SK-N-SH (cell line): ENCODE measurements around the gene PLEKHG5. TPM values are rescaled to one million over a fixed set of nuclear protein-coding genes. Genes with fewer than 3 reads are reported as not detected.

Experiments used
- CTCF ChIA-PET: fragments of 300-600, 350-600 bp; formaldehyde crosslinking; extraction: SDS; loops from one replicate; lab custom pipeline; 2021; lab: Yijun Ruan, JAX
- POLR2A ChIA-PET: fragments of 350-600 bp; sonication (Branson Sonifier 250); formaldehyde crosslinking; extraction: SDS; loops from one replicate; lab custom pipeline; 2020; ENCODE audit warnings: antibody characterized with exemption, inconsistent platforms; lab: Yijun Ruan, JAX
- DNase-seq: peaks from one replicate; pipeline ENCODE4 v3.0.0; 2012
- H2AFZ ChIP-seq: fragments of 200-600 bp; sonication (generic); 2 replicates; pipeline ENCODE4 v1.8.1; 2016; ENCODE audit warnings: antibody characterized with exemption, mild to moderate bottlenecking, low read depth
- H3F3A ChIP-seq: fragments of 200-600 bp; sonication (generic); replicated peaks from 2 replicates; pipeline ENCODE3; 2016; ENCODE audit warnings: antibody characterized with exemption, mild to moderate bottlenecking; ENCODE audit not compliant: insufficient read depth
- H3K27ac ChIP-seq, 2 experiments: fragments of 200-500 bp in 1 of 2; fragments of 200-600 bp in 1 of 2; sonication (Bioruptor generic) in 1 of 2; sonication (generic), shearing (Covaris generic) in 1 of 2; 2 replicates each; pipeline versions ENCODE4 v1.5.1 to v1.6.1; 2014 to 2016; ENCODE audit warnings: low read depth in 2 of 2, inconsistent platforms in 1 of 2, low read length in 1 of 2, mild to moderate bottlenecking in 1 of 2, mixed read lengths in 1 of 2
- H3K27me3 ChIP-seq: fragments of 200-600 bp; sonication (generic), shearing (Covaris generic); 2 replicates; pipeline ENCODE4 v1.6.1; 2016; ENCODE audit warnings: mixed run types; ENCODE audit not compliant: insufficient read depth
- H3K36me3 ChIP-seq, 2 experiments: fragments of 200-500 bp in 1 of 2; fragments of 200-600 bp in 1 of 2; sonication (Bioruptor generic) in 1 of 2; sonication (generic) in 1 of 2; replicated peaks in 1 of 2; 2 replicates each; pipeline versions ENCODE3 to v1.5.1; 2014 to 2016; ENCODE audit warnings: low read length in 1 of 2, mild to moderate bottlenecking in 1 of 2; ENCODE audit not compliant: insufficient read depth in 2 of 2, control insufficient read depth in 1 of 2
- H3K4me1 ChIP-seq, 2 experiments: fragments of 200-500 bp in 1 of 2; fragments of 200-600 bp in 1 of 2; sonication (Bioruptor generic) in 1 of 2; sonication (generic), shearing (Covaris generic) in 1 of 2; 2 replicates each; pipeline versions ENCODE4 v1.5.1 to v1.6.1; 2014 to 2016; ENCODE audit warnings: low read depth in 1 of 2, low read length in 1 of 2, mixed run types in 1 of 2; ENCODE audit not compliant: insufficient read depth in 2 of 2, control insufficient read depth in 1 of 2
- H3K4me2 ChIP-seq: fragments of 200-600 bp; sonication (generic), shearing (Covaris generic); 2 replicates; pipeline ENCODE4 v1.6.1; 2017; ENCODE audit warnings: mixed run types
- H3K4me3 ChIP-seq, 2 experiments: fragments of 200-500 bp in 1 of 2; fragments of 200-600 bp in 1 of 2; sonication (Bioruptor generic) in 1 of 2; sonication (generic), shearing (Covaris generic) in 1 of 2; 2 replicates each; pipeline versions ENCODE4 v1.5.1 to v1.8.1; 2014 to 2016; ENCODE audit warnings: low read depth in 2 of 2, inconsistent platforms in 1 of 2, low read length in 1 of 2, mild to moderate bottlenecking in 1 of 2, mixed read lengths in 1 of 2, moderate library complexity in 1 of 2
- H3K79me2 ChIP-seq: fragments of 200-600 bp; sonication (generic); 2 replicates; pipeline ENCODE4 v1.8.1; 2017; ENCODE audit warnings: mild to moderate bottlenecking; ENCODE audit not compliant: insufficient read depth
- H3K9ac ChIP-seq: fragments of 200-600 bp; sonication (generic); 2 replicates; pipeline ENCODE4 v1.6.1; 2017; ENCODE audit warnings: mixed run types
- H3K9me2 ChIP-seq: fragments of 200-600 bp; sonication (generic); 2 replicates; pipeline ENCODE4 v1.6.1; 2017; ENCODE audit warnings: mixed run types
- H3K9me3 ChIP-seq: fragments of 200-600 bp; sonication (generic); 2 replicates; pipeline ENCODE4 v1.6.1; 2017; ENCODE audit warnings: mixed run types, mild to moderate bottlenecking, moderate library complexity
- H4K20me1 ChIP-seq: fragments of 200-600 bp; sonication (generic); 2 replicates; pipeline ENCODE4 v1.6.1; 2017; ENCODE audit warnings: mild to moderate bottlenecking, mixed run types; ENCODE audit not compliant: insufficient read depth
- CHD2 ChIP-seq: fragments of 150-350 bp; IDR thresholded peaks from 2 replicates; pipeline ENCODE4 v1.6.1; 2018; ENCODE audit warnings: low read length; ENCODE audit not compliant: partially characterized antibody
- CTCF ChIP-seq: fragments of 200-600 bp; sonication (generic); IDR thresholded peaks from 2 replicates; pipeline ENCODE4 v1.6.1; 2017; ENCODE audit warnings: antibody characterized with exemption, mild to moderate bottlenecking, moderate library complexity
- EP300 ChIP-seq, 2 experiments: IDR thresholded peaks; 2 replicates each; pipeline versions ENCODE4 v1.4.0 to v1.6.1; 2012; ENCODE audit warnings: borderline replicate concordance in 1 of 2, low read depth in 1 of 2, low read length in 1 of 2
- EZH2phosphoT487 ChIP-seq: fragments of 200-600 bp; sonication (generic); IDR thresholded peaks from 2 replicates; pipeline ENCODE4 v1.6.1; 2017; ENCODE audit warnings: low read depth, mixed run types, mild to moderate bottlenecking, antibody characterized with exemption, moderate library complexity, borderline replicate concordance
- FOSL2 ChIP-seq: IDR thresholded peaks from 2 replicates; pipeline ENCODE4 v1.4.0; 2012; ENCODE audit warnings: low read depth, mild to moderate bottlenecking, moderate library complexity, borderline replicate concordance
- FOXJ3 ChIP-seq: sonication (generic); formaldehyde crosslinking; IDR thresholded peaks from 2 replicates; pipeline ENCODE4 v1.5.1; 2020; ENCODE audit warnings: mild to moderate bottlenecking, missing genetic modification reagents
- GABPA ChIP-seq: IDR thresholded peaks from 2 replicates; pipeline ENCODE4 v1.4.0; 2012; ENCODE audit warnings: low read depth, mild to moderate bottlenecking
- MXI1 ChIP-seq: IDR thresholded peaks from 2 replicates; pipeline ENCODE4 v1.6.1; 2012; ENCODE audit warnings: mild to moderate bottlenecking, low read depth, low read length, improper control_type of control experiment
- NFIC ChIP-seq: IDR thresholded peaks from 2 replicates; pipeline ENCODE4 v1.4.0; 2012; ENCODE audit warnings: borderline replicate concordance
- NRF1 ChIP-seq: IDR thresholded peaks from 2 replicates; pipeline ENCODE4 v1.6.1; 2012; ENCODE audit warnings: low read depth, mild to moderate bottlenecking, low read length
- POLR2AphosphoS5 ChIP-seq: IDR thresholded peaks from 2 replicates; pipeline ENCODE4 v1.6.1; 2012; ENCODE audit warnings: low read depth, low read length
- SIN3A ChIP-seq: IDR thresholded peaks from 2 replicates; pipeline ENCODE4 v1.6.1; 2012; ENCODE audit warnings: low read depth, mild to moderate bottlenecking, low read length, moderate library complexity, borderline replicate concordance
- TCF12 ChIP-seq: IDR thresholded peaks from 2 replicates; pipeline ENCODE4 v1.4.0; 2012
- USF2 ChIP-seq: fragments of 150-350 bp; IDR thresholded peaks from 2 replicates; pipeline ENCODE4 v1.6.1; 2017; ENCODE audit warnings: antibody characterized with exemption, low read length, low read depth, borderline replicate concordance
- YY1 ChIP-seq: IDR thresholded peaks from 2 replicates; pipeline ENCODE4 v1.4.0; 2012; ENCODE audit warnings: low read depth, mild to moderate bottlenecking
- WGBS: methylation state at CpG from one replicate; pipeline ENCODE4 v1.1.6; 2017; ENCODE audit warnings: low lambda C conversion rate; 5-methylcytosine and 5-hydroxymethylcytosine counted together
- polyA plus RNA-seq, 3 experiments: library from polyadenylated mRNA; depleted of rRNA; stranded (reverse); fragments of >200 nt; gene quantifications; 2 replicates each; pipeline ENCODE4 v1.2.3, GENCODE V29; 2012
- TF ChIP-seq, protein P1 (sequence below): IDR thresholded peaks from 2 replicates; pipeline ENCODE4; 2012
- TF ChIP-seq, protein P2 (sequence below): IDR thresholded peaks from 2 replicates; pipeline ENCODE4 v1.4.0; 2012; ENCODE audit warnings: low read depth
- TF ChIP-seq, protein P3 (sequence below): IDR thresholded peaks from 2 replicates; pipeline ENCODE4 v1.4.0; 2012; ENCODE audit warnings: low read depth, borderline replicate concordance

The PLEKHG5 gene
- polyA plus RNA-seq, 1 of the 3 experiments (the other 2 are of a cell fraction) = 14.9 TPM

DNA sequence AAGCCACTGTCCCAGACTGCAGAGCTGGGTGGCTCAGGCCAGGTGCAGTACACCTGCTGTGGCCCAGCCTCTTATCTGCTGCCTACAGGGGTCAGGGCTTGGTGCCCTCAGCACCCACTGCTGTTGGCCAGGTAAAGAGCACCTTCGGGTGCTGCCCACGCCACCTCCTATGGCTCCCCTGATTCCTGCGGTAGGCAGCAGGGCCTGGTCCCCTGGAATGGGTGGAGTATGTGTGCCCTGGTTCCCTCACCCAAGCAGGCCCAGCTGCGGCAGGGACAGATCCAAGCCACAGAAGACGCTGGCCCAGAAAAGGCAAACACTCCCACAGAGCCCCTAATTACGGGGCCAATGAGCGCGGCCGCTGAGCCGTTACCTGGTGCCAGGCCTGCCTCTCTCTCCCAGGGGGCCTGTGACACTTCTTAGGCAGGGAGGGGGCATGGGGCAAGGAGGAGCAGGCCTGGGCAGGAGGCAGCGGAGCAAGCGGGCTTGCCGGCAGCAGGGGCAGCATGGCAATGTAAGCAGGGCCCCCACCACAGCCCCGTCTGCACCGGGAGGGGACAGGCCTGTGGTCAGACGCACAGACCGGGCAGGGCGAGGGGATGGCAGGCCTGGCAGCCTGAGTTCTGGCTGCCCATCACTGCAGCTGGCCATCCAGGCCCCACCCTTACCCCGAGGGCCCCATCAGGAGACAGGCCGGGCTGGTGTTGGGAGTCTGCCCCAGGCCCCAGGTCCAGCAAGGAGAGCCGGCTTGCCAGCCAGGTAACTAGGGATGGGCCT, 47.9 kb downstream of the PLEKHG5 start:
- TF ChIP-seq FOXJ3 (CRISPR knock-in tag) = no peak
- TF ChIP-seq MXI1 = no peak
- no peak for TF ChIP-seq USF2
- TF ChIP-seq YY1 = no peak
- TF ChIP-seq POLR2AphosphoS5 = no peak
- no peak for TF ChIP-seq NRF1
- TF ChIP-seq TCF12 = no peak
- no peak for TF ChIP-seq NFIC
- TF ChIP-seq, protein P1, sequence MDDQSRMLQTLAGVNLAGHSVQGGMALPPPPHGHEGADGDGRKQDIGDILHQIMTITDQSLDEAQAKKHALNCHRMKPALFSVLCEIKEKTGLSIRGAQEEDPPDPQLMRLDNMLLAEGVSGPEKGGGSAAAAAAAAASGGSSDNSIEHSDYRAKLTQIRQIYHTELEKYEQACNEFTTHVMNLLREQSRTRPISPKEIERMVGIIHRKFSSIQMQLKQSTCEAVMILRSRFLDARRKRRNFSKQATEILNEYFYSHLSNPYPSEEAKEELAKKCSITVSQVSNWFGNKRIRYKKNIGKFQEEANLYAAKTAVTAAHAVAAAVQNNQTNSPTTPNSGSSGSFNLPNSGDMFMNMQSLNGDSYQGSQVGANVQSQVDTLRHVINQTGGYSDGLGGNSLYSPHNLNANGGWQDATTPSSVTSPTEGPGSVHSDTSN = no peak
- TF ChIP-seq CHD2 = no peak
- TF ChIP-seq, protein P2, sequence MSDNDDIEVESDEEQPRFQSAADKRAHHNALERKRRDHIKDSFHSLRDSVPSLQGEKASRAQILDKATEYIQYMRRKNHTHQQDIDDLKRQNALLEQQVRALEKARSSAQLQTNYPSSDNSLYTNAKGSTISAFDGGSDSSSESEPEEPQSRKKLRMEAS = no peak
- TF ChIP-seq, protein P3, sequence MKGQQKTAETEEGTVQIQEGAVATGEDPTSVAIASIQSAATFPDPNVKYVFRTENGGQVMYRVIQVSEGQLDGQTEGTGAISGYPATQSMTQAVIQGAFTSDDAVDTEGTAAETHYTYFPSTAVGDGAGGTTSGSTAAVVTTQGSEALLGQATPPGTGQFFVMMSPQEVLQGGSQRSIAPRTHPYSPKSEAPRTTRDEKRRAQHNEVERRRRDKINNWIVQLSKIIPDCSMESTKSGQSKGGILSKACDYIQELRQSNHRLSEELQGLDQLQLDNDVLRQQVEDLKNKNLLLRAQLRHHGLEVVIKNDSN = no peak
- TF ChIP-seq EZH2phosphoT487 = no peak
- TF ChIP-seq CTCF = no peak
- TF ChIP-seq GABPA = no peak
- no peak for TF ChIP-seq SIN3A
- TF ChIP-seq EP300 (IDR thresholded peaks at IDR 0.05; ENCODE audit: borderline replicate concordance in 1 of 2, low read depth in 1 of 2, low read length in 1 of 2) = no peak
- no peak for TF ChIP-seq FOSL2
- H3K9me3 ChIP-seq = no peaks in the 10 kb centered on the region
- H3K27me3 ChIP-seq = peaks cover 14% of the 10 kb centered on the region
- no peak overlapping the region for H3K4me2 ChIP-seq
- CTCF ChIA-PET = interaction anchor here (0.7 to 13.6 kb wide), 10 partner anchors 9 to 225 kb away, joined by 3 to 290 read pairs (median 6); partner anchors contain the start of genes ESPN, HES2 and HES3
- POLR2A ChIA-PET = interaction anchor here (0.6 kb wide), 1 partner anchor 50 kb away, joined by 4 read pairs; no protein-coding TSS in a partner anchor
- no peaks in the 10 kb centered on the region for H3K9me2 ChIP-seq
- DNase-seq = no peak
- no peak overlapping the region for H3K9ac ChIP-seq
- H3F3A ChIP-seq = peaks cover 8% of the 10 kb centered on the region
- H3K36me3 ChIP-seq = no peaks in the 10 kb centered on the region
- H3K27ac ChIP-seq = no peak overlapping the region
- H3K4me1 ChIP-seq = no peaks in the 10 kb centered on the region; a peak in 1 of 4 replicates
- H3K4me3 ChIP-seq = no peak overlapping the region
- H4K20me1 ChIP-seq = no peaks in the 10 kb centered on the region
- H3K79me2 ChIP-seq = no peaks in the 10 kb centered on the region
- no peak overlapping the region for H2AFZ ChIP-seq
- WGBS = no CpG with 5 or more reads among the region's 21 CpGs
